Lower lobe of right lung (tissue), 2 donors: ENCODE results near the gene TBC1D24. TPM values are rescaled to one million over a fixed set of nuclear protein-coding genes. Genes with fewer than 3 reads are reported as not detected.
A peak's percentile ranks its signal among the peaks of the same experiment; 100 is the strongest.

Source experiments
- ATAC-seq, 2 donors: fragments of 200-7000 bp; cut with Tn5 transposase; one replicate each; pipeline ENCODE4 v1.9.1; 2020 to 2022; ENCODE audit warnings: mild to moderate bottlenecking in 2 of 2, moderate library complexity in 2 of 2
- DNase-seq: peaks from one replicate; pipeline ENCODE4 v3.0.0-alpha.2; 2020
- H3K27ac ChIP-seq: fragments of 200-600 bp; one replicate; pipeline ENCODE4 v1.8.0; 2022
- H3K27me3 ChIP-seq: fragments of 200-600 bp; one replicate; pipeline ENCODE4 v1.8.0; 2022; ENCODE audit warnings: low read depth
- H3K36me3 ChIP-seq: fragments of 200-600 bp; one replicate; pipeline ENCODE4 v1.8.0; 2022; ENCODE audit warnings: mild to moderate bottlenecking
- H3K4me1 ChIP-seq: fragments of 200-600 bp; one replicate; pipeline ENCODE4 v1.8.0; 2022
- H3K4me3 ChIP-seq: fragments of 200-600 bp; one replicate; pipeline ENCODE4 v1.8.0; 2022; ENCODE audit warnings: mild to moderate bottlenecking
- H3K9me3 ChIP-seq: fragments of 200-600 bp; one replicate; pipeline ENCODE4 v1.8.0; 2022
- intact Hi-C: fragments of 100-400 bp; cut with DNase I; formaldehyde crosslinking; loops from one replicate; pipeline ENCODE4 v1.11.0; 2022
- total RNA-seq: library from RNA; stranded (reverse); fragmentation: NEBNext Ultra II Directional; extraction: Animal tissue kit (Norgen Biotek cat#: 25700); gene quantifications from one replicate; pipeline ENCODE4 v1.2.1, GENCODE V29; 2021
- TF ChIP-seq, protein P1 (sequence below): fragments of 200-600 bp; IDR thresholded peaks from one replicate; pipeline ENCODE4 v1.8.0; 2022; ENCODE audit warnings: antibody characterized with exemption, mild to moderate bottlenecking
- donor health status: DM: no; HTN: yes; CAD: no; lungs with severe emphysema.

The TBC1D24 gene
- total RNA-seq, 1 donor from 2014 or later = 40.2 TPM

DNA sequence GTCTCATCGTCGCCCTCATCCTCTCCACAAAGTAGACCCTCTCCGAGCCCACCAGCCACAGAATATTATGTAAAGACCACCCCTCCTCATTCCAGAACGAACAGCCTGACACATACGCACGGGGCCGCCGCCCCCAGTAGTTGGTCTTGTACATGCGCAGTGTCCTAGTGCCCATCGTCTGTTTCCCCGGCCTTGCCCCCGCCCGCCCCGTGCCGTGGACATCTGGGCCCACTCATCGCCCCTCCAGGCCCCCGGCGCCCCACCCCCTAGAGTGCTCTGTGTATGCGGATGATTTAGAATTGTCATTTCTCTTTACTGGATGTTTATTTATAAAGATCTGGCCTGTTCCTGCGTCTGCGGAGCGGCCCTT is 44.8 kb downstream of the TBC1D24 start:
- no peak for ATAC-seq
- TF ChIP-seq, protein P1, sequence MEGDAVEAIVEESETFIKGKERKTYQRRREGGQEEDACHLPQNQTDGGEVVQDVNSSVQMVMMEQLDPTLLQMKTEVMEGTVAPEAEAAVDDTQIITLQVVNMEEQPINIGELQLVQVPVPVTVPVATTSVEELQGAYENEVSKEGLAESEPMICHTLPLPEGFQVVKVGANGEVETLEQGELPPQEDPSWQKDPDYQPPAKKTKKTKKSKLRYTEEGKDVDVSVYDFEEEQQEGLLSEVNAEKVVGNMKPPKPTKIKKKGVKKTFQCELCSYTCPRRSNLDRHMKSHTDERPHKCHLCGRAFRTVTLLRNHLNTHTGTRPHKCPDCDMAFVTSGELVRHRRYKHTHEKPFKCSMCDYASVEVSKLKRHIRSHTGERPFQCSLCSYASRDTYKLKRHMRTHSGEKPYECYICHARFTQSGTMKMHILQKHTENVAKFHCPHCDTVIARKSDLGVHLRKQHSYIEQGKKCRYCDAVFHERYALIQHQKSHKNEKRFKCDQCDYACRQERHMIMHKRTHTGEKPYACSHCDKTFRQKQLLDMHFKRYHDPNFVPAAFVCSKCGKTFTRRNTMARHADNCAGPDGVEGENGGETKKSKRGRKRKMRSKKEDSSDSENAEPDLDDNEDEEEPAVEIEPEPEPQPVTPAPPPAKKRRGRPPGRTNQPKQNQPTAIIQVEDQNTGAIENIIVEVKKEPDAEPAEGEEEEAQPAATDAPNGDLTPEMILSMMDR = no peak

DNA sequence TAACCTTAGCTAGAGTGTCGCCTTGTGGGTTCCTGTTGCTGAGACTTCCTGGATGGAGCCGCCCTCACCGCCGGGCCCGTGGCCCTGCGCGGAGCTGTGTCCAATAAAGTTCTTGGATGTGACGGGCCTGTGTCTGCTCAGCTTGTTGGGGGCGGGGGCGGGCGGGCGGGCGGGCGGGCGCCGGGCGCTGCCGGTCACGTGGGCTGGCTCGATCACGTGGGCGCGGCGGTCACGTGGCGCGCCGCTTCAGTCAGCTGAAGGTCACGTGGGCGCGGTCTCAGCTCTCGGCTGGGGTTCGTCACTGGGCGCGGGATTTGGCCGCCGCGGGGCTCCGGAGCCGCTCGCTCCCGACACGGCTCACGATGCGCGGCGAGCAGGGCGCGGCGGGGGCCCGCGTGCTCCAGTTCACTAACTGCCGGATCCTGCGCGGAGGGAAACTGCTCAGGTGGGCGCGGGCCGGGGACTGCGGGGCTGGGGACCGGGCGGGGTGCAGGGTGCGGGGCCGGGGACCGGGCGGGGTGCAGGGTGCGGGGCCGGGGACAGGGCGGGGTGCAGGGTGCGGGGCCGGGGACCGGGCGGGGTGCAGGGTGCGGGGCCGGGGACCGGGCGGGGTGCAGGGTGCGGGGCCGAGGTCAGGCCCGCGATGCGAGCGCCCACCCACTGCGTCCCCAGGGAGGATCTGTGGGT is 45.3 kb downstream of the TBC1D24 start, which contains the start of gene AMDHD2:
AMDHD2 (plus strand) TSS at position 275 of the 687 bp plus-strand sequence; CDS start at position 363, 88 bp downstream.
- Histone ChIP-seq H3K4me3 (peak within 1 kb of the TSS; percentile 76), H3K36me3 (peaks cover 48% of the 10 kb centered on the region), H3K27ac (peak within 1 kb of the TSS; percentile 81), H3K9me3 (no peaks in the 10 kb centered on the region), H3K27me3 (no peaks in the 10 kb centered on the region), H3K4me1 (peaks cover 55% of the 10 kb centered on the region)
- TF ChIP-seq, protein P1 = no peak
- peak; percentile 74 to 77 for ATAC-seq
- peak; percentile 95 for DNase-seq
- intact Hi-C loops = no loop called here

More for the DNA sequence above, 44.8 kb downstream of the TBC1D24 start:
- intact Hi-C loops = no loop called here
- Histone ChIP-seq H3K9me3 (no peaks in the 10 kb centered on the region), H3K27me3 (no peaks in the 10 kb centered on the region), H3K4me1 (peaks cover 59% of the 10 kb centered on the region), H3K36me3 (peaks cover 43% of the 10 kb centered on the region), H3K27ac (peak overlapping the region; percentile 81), H3K4me3 (peak overlapping the region; percentile 76)
- no peak for DNase-seq

DNA sequence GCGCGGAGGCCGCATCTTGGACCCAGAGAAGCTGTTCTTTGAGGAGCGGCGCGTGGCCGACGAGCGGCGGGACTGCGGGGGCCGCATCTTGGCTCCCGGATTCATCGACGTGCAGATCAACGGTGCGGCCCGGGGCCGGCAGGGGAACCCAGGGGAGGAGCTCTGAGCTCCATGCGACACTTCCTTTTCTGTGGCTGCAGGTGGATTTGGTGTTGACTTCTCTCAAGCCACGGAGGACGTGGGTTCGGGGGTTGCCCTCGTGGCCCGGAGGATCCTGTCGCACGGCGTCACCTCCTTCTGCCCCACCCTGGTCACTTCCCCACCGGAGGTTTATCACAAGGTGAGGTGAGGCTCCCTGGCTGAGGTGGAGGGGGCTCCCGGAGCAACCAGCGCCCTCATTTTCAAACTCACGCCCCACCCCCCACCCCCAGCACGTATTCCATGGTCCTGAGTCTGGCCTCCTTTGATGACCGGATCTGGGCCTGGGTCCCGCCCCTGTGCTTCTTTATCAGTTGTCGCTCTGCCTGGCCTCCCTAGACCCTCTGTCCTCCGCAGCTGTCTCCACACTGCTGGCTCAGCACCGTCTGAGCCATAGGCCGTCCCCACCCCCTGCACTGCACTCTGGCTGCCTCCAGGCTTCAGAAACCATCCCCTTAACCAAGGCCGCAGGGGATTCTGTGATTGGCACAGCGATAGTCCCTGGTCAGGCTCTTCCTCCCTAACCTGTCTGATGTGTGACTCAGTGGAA is 46.0 kb downstream of the TBC1D24 start:
- H3K27ac ChIP-seq = peak overlapping the region; percentile 81
- no peaks in the 10 kb centered on the region for H3K27me3 ChIP-seq
- no peaks in the 10 kb centered on the region for H3K9me3 ChIP-seq
- intact Hi-C loops = no loop called here
- H3K4me1 ChIP-seq = peaks cover 48% of the 10 kb centered on the region
- H3K36me3 ChIP-seq = peaks cover 55% of the 10 kb centered on the region
- peak; percentile 3 to 24 for ATAC-seq
- H3K4me3 ChIP-seq = peak overlapping the region; percentile 76
- TF ChIP-seq, protein P1 = no peak
- DNase-seq = peak; percentile 68

DNA sequence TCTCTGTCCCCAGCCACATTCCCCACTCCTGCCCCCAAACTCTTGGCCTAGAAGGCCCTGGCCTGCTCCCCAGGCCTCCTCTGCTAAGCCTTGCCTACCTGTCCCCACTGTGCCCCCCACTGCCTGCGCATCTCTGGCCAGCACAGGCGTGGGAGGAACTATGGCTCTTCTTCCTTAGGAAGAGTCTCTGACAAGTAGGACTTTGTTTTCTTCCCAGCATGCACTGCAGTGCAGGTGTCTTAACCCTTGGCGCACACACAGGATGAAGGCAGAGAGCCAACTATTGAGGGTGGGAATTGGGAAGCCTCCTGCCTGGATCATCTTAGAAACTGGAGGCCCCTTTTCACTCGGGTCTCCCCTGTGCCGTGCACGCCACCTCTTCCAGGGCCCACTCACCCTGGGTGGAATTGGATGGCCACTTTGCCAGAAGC is 48.9 kb downstream of the TBC1D24 start:
- Histone ChIP-seq H3K27me3 (no peaks in the 10 kb centered on the region), H3K4me3 (no peak overlapping the region), H3K9me3 (no peaks in the 10 kb centered on the region), H3K4me1 (peaks cover 29% of the 10 kb centered on the region), H3K36me3 (peaks cover 79% of the 10 kb centered on the region), H3K27ac (no peak overlapping the region)
- DNase-seq = no peak
- intact Hi-C loops = no loop called here
- TF ChIP-seq, protein P1 = no peak
- no peak for ATAC-seq

DNA sequence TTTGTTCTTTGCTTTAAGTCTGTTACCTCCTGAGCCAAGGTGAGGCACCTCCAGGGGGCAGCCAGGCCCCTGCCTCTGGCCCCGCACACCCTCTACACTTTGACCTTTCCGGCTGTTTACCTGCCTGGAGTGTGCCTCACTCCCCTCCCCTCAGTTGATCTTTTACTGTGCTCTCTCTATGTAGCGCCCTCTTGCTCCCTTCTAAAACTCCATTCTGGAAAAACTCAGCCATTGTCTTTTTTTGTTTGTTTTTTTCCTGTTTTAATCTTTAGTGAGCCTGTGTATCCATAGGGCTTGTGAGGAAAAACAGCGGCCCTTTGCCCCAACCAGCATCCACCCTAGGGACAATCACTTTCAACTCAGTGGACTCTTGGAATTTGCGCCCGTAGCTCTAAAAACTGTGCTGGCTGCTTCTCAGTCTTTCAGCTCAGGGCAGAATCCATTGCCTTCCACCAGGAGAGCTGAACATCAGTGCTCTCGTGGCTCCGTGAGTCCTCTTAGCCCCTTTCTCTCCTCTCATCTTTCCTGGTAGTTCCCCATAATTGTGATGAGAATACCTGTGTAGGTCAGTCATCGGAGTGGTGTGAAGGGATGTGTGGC is 49.5 kb downstream of the TBC1D24 start:
- Histone ChIP-seq H3K4me3 (no peak overlapping the region), H3K27me3 (no peaks in the 10 kb centered on the region), H3K36me3 (peaks cover 79% of the 10 kb centered on the region), H3K4me1 (peaks cover 23% of the 10 kb centered on the region), H3K27ac (no peak overlapping the region), H3K9me3 (no peaks in the 10 kb centered on the region)
- intact Hi-C loops = no loop called here
- ATAC-seq (no peak), DNase-seq (no peak)
- TF ChIP-seq, protein P1 = no peak
